Dermis blood vessel endothelial cell (primary cell): Measurements from ENCODE around the gene CA5B. TPM values are rescaled to one million over a fixed set of nuclear protein-coding genes. Genes with fewer than 3 reads are reported as not detected.
"Not testable (repeated sequence)": the region's sequence is repeated elsewhere in the genome, so short reads cannot be mapped to it uniquely, and the experiment has no call there.

Experiments used
- DNase-seq: peaks from one replicate; pipeline ENCODE4 v3.0.0; 2010
- total RNA-seq: library from RNA; depleted of rRNA; stranded (reverse); fragments of >200 nt; gene quantifications from 2 replicates; pipeline ENCODE4 v1.2.3, GENCODE V29; 2014

Gene CA5B, protein sequence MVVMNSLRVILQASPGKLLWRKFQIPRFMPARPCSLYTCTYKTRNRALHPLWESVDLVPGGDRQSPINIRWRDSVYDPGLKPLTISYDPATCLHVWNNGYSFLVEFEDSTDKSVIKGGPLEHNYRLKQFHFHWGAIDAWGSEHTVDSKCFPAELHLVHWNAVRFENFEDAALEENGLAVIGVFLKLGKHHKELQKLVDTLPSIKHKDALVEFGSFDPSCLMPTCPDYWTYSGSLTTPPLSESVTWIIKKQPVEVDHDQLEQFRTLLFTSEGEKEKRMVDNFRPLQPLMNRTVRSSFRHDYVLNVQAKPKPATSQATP
- total RNA-seq, result 1.5 and 2.7 TPM in 2 replicates

DNA sequence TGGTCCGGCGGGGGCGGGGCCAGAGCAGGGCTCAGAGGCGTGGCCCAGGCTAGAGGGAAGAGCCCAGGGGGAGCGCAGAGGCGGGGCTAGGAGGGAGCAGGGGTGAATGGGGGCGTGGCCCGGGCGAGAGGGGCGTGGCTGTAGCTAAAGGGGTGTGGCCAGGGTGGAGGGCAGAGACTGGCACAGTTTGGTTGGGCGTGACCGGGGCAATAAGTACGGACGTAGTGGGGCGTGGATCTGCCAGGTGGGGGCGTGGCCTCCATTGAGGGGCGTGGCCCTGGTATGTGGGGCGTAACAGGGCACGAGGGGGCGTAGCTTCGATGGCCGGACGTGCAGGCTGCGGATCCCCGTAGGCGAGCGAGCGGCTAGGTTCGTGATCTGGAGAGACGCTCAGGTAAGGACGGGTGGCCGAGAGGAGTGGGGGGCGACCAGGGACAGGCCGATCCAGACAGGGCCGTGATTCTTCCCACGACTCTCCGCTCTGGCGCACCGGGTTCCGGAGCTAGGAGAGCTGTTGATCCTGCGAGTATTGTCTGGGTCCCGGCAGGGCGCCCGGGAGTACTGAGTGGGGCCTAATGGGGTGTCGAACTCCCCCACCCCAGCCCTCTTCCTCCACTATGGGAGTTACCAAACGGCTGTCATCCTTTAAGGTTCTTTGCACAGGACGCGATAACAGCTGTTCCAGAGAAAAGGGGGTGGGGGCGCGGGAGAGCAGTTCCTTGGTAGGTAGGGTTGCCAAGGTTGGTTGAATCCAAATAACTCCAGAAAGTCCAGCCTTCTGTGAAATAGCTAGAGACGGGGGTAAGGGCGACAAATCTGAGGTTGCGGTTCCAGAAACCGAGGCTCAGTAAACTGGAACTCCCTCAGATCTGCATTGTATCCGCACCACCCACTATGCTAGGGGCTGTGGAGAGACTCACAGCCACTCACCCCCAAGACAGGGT is at the start of gene CA5B:
Gene CA5B, plus strand, starts transcription at position 312 of the 944 bp plus-strand sequence. CDS start 11,754 bp downstream, outside the sequence.
- peak; percentile 90 for DNase-seq

DNA sequence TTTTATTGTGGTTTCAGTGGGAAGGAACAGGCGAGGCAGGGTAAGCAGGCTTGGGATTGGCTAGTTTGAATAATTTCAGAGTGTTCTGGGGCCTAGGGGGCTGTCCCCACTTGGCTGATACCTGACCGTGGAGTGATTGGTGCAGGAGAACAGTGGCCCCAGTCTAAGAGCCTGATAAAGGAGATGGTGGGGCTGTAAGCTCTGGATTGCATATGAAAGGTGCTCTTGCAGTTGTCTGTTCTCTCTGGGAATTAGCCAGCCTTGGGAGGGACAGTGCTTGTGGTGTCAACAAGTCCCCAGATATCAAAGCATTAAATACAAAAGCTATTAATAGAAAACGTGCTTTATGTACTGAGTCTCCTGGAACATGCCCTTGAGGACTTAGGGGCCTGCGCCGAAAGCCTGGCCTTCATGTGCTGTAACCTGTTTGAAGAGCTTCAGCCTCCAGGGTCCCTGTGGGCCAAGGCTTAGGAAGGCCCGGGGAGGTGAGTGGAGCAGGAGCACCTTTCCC is 43.1 kb upstream of the CA5B start:
- DNase-seq, result no peak

DNA sequence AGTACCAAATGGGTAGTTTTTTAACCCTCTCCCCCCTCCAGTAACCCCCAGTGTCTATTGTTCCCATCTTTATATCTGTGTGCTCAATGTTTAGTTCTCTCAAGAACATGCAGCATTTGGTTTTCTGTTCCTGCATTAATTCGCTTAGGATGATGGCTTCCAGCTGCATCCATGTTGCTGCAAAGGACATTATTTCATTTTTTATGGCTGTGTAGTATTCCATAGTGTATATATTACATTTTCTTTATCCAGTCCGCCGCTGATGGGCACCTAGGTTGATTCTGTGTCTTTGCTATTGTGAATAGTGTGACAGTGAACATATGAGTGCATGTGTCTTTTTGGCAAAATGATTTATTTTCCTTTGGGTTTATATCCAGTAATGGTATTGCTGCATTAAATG is 41.6 kb upstream of the CA5B start:
- DNase-seq, result no peak

DNA sequence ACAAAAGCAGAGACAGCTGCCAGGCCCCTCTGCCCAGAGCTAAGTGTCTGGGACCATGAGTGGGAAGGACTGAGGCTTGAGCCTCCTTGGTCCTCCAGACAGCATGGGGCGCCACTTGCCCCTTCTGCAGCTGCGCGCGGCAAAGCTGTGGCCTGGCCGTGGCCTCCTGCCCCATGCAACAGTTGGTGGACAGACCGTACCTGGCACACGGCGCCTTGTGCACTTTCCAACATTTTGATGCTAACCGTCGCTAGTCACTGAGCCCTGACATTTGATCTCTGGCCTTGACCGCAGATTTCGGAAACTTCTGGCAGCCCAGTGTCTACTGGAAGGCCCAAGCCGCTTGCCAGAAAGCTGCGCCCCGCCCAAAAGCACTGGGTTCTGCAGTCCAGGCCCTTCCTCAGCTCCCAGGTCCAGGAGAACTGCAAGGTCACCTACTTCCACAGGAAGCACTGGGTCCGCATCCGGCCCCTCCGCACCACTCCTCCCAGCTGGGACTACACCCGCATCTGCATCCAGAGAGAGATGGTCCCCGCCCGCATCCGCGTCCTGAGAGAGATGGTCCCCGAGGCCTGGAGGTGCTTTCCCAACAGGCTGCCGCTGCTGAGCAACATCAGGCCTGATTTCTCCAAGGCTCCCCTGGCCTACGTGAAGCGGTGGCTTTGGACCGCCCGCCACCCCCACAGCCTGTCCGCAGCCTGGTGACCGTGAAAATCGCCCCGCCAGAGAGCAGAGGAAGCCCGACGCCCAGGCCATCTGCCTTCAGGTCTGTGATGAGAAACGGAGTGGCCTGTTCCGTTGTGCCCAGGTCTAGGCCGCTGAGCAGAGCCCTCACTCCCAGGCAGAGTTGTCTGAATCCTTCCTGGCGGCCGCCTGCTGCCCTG is 35.3 kb upstream of the CA5B start:
- no peak for DNase-seq

DNA sequence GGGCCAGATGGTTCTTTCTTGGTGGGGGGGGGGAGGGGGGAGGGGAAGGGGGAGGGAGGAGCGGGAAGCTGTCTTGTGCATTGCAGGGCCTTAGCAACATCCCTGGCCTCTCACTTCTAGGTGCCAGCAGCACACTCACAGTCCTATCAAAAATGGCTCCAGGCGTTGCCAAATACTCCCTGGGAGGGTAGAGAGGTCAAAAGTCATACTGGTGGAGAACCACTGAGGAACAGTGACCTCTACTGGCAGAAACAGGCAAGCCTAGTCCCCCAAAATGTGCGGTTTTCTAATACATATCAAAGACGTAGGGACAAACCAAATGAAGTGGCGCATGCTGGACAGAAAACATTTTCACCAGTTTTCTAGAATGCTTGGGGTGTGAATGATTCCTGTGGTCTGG is 34.3 kb upstream of the CA5B start:
- DNase-seq, result not testable (repeated sequence)

DNA sequence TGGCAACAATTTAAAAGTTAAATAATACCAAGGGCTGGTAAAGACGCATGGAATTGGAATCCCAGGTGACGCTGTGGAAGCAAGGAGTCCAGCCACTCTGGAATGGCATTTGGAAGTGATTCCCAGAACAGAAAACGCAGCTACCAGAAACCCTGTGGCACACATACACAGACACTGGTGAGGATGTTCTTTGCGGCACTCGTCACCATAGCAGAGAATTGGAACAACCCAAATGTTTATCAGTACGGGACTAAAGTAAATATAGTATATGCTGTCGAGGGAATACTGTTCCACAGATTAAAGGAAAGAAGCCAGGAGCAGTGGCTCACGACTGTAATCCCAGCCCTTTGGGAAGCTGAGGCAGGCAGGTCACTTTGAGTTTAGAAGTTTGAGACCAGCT is 33.8 kb upstream of the CA5B start:
- not testable (repeated sequence) for DNase-seq

DNA sequence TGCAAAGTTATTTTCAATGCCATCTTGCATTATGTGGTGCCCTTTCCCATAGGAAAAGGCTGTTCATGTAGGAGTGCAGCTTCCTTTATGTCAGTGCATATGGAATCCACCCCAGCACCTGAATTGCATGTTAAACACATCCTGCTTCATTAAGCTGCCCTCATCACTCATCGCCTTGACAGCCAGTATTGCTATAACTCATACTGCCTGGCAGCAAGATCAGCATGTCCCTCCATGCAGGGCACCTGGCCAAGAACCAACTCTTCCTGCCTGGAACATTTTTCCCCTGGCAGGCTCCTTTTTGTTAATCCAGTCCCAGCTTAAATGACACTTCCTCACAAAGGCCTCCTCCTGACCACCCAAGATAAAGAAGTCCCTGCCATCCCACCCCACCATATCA is 23.5 kb upstream of the CA5B start:
- peak; percentile 69 for DNase-seq

DNA sequence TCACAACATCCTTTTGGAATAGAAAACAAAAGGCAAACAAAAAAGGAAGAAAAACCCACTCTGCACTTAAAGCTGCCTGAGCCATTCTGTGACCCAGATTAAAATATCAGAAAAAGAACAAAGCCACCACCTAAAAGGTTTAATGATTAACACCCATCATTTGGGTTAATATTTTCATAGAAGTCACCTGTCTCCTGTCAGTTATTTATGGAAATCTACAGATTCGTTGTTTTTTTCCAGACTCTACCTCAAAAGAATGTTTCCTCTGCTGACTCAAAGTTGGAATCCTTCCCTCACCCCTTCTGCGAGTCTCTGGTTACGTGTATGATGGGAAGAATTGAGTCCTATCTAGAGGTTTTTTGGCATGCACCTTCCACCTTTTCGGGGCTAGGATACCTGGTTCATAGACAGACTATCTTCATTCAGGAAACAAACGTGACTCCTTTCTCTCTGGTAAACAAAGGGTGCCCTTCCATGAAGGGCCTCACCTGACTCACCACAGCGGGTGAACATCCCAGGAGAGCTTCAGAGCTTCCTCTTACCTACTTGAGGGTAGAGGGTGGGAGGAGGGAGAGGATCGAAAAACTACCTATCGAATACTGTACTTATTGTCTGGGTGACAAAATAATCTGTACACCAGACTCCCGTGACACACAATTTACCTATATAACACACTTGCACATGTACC is 19.6 kb upstream of the CA5B start:
- no peak for DNase-seq

DNA sequence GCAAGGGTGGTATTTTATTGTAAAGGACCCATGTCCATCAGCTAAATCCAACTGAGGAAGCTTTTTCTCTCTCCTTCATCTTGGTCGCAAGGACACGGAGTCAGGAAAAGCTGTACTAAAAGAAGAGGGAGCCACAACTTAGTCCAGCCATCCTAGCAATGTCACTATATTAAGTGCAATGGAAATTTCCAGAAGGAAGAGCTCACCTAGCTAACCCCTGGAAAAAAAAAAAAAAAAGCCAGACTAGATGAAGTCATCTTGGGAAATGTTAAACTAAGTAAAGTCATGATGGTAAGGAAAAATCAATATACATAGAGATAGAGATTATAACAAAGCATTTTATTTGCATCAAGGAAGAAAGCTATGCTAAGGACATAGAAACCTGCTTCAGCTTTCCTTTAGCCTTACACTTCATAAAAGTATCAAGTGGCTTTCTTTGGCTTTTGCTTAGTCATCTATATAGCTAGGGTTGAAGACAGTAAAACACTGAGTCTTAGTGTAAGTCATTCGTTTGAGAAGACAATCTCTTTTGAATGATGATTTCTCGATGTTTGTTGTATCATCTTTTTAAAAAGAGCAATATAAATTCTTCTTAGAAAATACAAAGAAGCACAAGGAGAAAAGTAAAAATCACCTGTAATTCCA is 18.6 kb upstream of the CA5B start:
- no peak for DNase-seq

DNA sequence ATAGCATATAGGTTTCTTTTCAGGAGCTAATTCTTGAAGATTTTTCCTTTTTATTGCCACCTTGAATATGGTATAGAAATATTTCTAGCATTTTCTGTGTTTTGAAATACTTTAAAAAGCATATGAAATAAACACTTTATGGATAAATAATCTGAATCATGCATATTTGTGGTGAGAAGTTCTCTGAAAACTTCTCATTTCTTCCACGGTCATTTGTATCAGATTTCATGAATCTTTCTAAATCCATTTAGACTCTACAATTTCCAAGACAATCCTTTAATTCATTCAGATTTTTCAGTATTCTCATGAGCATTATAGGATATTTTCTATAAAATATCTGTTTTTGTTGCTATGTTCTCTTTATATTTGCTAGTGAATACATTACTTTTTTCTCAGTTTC is 16.2 kb upstream of the CA5B start:
- no peak for DNase-seq

DNA sequence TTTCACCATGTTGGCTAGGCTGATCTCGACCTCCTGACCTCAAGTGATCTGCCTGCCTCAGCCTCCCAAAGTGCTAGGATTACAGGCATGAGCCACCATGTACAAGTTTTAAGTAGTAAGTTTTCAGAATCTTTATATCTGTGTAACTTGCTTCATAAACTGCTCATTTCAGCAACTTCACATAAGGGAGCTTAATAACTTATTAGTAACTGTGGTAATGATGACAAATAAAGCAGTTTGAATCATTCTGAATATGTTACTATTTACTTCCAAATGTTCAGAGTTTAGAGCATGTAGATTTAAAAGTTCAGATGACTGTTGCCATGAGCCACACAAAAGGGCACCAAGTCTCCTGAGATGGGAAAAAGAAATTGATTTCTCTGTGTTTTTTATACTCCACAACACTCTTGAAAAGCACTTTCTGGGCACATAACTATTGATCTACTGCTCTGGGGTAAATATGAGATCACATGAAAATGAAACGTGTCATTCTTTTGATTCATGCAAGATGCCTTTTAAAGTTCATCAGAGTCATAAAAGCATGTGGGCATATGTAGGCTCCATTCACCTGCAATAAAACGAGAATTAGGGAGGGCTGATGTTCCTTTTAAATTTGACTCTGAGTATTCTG is 14.1 kb upstream of the CA5B start:
- no peak for DNase-seq

DNA sequence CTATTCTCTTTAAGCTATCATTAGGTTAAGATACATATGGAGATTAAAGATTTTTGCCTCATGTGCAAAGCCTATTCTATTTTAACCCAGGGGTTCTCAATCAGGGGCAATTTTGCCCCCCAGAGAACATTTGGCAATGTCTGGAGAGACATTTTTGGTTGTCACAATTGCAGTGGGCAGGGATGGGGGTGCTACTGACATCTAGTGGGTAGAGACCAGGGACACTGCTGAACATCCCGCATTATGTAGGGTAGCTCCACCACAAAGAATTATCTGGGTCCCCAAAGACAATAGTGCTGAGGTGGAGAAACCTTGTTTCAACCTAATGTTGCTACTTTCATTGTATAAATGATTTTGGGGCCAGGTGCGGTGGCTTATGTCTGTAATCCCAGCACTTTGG is 13.2 kb upstream of the CA5B start:
- DNase-seq, result no peak

DNA sequence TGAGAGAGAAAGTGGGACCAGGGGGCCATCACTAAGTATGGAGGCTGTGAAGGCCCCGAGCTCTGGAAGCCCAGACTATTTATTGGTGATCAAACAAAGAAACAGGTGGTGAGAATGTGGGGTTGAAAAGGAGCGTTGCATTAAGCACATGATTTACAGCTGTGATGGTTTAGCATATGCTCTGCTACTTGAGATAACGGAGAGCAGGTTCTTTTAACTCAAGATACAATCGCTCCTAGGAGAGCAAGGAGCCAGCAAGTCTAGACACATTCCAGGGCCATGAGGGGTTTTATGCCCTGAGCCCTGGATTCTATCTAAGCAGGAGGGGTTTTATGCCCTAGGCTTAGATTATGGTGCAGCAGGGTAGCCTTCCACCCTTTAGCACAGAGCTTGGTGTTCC is 6.7 kb upstream of the CA5B start:
- not testable (repeated sequence) for DNase-seq

DNA sequence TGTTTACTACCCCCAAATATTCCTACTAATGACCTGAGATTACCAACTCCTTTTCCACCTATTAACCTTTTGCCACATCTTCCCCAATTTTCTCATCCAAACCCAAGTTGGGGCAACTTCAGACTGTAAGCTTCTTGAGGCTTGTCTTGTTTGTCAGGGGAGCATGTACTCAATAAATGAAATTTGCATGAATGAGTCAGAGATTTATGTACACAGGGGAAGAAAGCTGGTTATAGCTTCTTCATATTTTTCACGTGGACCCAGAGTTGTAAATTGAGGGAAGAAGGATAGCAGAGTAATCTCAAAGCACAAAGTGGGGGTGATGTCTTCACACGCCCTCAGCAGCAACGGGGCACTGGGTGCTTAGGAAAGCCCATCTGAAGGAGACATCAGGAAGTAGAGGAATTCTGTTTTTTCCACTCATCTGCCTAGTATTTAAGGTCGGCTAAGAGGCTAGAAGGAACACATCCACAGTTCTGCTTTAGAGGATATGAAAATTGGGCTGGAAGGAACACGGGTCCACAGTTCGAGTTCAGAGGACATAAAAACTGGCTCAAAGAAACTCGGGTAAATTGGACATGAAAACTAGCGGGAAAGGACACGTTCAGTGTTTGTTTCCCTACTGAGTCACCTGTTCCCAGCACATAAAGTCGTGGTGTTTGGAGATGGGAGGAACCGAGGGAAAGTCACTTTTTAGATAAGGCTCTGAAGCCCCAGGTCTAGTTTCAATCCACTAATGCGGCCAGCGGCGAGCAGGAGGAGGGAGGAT is 696 bp upstream of the CA5B start:
- no peak for DNase-seq

DNA sequence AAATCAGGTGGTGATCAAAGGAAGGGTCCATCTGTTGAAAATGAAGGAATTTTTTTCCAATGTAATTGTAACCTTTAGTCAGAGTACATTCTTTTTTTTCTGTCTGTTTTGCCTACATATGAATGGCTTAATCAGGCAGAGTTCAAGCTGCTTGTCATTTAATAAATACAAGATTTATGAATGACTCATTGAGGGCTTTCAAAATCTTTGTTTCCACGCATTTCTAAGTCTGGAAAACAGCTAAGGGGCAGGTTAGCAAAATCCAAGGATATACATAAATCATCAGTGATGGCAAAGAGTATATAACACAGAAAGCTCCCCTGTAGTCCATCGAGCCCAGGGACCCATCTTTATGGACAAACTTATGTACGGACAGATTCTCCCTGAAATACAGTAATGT is 1.8 kb downstream of the CA5B start:
- no peak for DNase-seq

DNA sequence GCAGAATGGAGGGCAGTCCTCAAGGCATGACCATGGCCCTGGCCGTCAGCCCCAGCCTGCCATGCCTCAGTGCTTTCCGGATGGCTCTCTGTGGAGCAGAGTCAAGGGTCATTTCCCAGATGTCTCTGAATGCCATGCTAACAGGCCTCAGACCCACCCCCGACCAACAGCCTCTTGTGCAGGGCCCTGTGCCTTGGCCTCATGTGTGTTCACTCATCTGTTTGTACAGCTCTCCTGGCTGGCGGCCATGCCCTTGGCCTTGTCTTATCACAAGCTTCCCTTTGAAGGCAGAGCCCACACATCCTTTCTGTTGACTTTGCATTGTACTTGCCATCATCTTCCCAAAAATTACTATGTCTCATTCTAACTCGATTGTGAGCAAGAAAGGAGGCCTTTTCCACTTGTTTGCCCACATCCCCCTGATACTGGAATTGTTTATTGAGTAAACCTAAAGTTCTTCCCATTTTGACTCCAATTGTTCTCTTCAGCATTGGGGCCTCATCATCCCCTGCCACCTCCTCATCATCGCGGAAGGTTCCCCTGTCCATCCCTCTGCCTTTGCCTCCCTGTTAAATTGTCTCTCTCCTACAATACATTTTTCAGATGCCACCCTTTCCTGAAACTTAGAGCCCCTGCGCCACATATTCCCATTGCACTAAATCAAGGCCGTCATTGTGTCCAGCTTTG is 6.3 kb downstream of the CA5B start:
- no peak for DNase-seq

DNA sequence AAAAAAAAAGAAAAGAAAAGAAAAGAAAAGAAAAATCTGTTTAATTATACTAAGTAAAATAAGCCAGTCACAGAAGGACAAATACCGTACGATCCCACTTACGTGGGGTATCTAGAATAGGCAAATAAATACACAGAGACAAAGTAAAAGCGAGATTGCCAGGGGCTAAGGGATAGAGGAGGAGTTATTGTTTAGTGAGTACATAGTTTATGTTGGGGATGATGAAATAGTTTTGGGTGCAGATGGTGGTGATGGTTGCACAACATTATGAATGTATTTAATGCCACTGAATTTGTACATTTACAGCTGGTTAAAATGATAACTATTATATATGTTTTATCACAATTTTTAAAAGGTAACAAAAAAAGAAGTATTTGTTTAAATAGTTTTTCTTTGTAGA is 7.1 kb downstream of the CA5B start:
- DNase-seq, result no peak

DNA sequence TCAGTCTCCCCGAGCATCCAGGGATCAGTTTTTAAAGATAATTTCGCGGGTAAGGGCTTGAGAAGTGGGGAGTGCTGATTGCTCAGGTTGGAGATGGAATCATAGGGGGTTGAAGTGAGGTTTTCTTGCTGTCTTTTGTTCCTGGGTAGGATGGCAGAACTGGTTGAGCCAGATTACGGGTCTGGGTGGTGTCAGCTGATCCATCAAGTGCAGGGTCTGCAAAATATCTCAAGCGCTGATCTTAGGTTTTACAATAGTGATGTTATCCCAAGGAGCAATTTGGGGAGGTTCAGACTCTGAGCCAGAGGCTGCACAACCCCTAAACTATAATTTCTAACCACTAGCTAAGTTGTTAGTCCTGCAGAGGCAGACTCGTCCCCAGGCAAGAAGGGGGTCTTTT is 8.6 kb downstream of the CA5B start:
- not testable (repeated sequence) for DNase-seq

DNA sequence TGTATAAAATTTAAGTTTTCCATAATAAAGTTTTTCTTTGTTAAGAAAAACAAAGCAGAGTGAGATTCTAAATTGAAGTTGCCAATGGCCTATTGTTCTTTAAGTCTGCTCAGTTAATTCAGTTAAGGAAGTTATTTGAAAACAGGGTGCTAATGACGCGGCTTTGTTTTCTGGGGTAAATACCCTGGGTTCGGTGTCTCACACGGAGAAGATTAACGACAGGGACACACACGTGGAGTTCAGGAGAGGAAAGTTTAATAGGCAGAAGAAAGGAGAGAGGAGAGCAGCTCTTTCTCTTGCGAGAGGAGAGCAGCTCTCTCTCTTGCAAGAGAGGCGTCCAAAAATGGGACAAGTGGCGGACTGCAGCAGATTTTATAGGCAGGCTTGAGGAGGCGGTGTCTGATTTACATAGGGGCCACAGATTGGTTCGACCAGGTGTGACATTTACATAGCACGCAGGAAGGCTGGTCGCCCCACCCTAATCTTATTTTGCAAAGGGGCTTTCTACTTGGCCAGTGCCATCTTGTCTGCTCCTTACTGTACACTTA is 9.6 kb downstream of the CA5B start:
- no peak for DNase-seq
